ENCODE results near the gene ZNF646.

GRCh38 chr16:31088459-31089183 is 14.4 kb downstream of the ZNF646 start, which contains the start of gene PRSS53:
- TF ChIP-seq POLR2A (IDR thresholded peaks at IDR 0.05; ENCODE audit: extremely low read depth, insufficient read length) (no peak), CTCF (IDR thresholded peaks at IDR 0.05; ENCODE audit: low read depth, low read length) (no peak), MAX (IDR thresholded peaks at IDR 0.05; ENCODE audit: low read depth, low read length) (no peak)
